WTC11 (cell line): ENCODE data around the gene FBXO15. TPM values are rescaled to one million over a fixed set of nuclear protein-coding genes. Genes with fewer than 3 reads are reported as not detected.

ENCODE experiments used
- ATAC-seq: fragments of 200-7000 bp; cut with Tn5 transposase; 2 replicates; pipeline ENCODE4 v1.10.0; 2021; ENCODE audit warnings: mild to moderate bottlenecking, moderate library complexity
- CTCF ChIA-PET: fragments of 300-600 bp; sonication (Branson Sonifier 250); formaldehyde crosslinking; loops from one replicate; lab custom pipeline; 2021; ENCODE audit warnings: antibody characterized with exemption; lab: Charles Lee
- POLR2A ChIA-PET: fragments of 350-600 bp; sonication (Branson Sonifier 250); formaldehyde crosslinking; loops from one replicate; lab custom pipeline; 2021; ENCODE audit warnings: antibody characterized with exemption; lab: Charles Lee
- DNase-seq: peaks from one replicate; pipeline ENCODE4 v3.0.0; 2021; ENCODE audit warnings: low spot score
- H3K27ac Mint-ChIP-seq: 2 replicates; pipeline ENCODE4 v1.8.0; 2021; ENCODE audit warnings: mixed read lengths
- H3K27me3 Mint-ChIP-seq: 2 replicates; pipeline ENCODE4 v1.8.0; 2021; ENCODE audit warnings: low read depth, mild to moderate bottlenecking, moderate library complexity, mixed read lengths
- H3K36me3 Mint-ChIP-seq: 2 replicates; pipeline ENCODE4 v1.8.0; 2021; ENCODE audit warnings: mixed read lengths
- H3K4me1 Mint-ChIP-seq: 2 replicates; pipeline ENCODE4 v1.8.0; 2022; ENCODE audit warnings: mixed read lengths
- H3K4me3 Mint-ChIP-seq: 2 replicates; pipeline ENCODE4 v1.8.0; 2021; ENCODE audit warnings: mild to moderate bottlenecking, moderate library complexity, mixed read lengths
- H3K9me3 Mint-ChIP-seq: 2 replicates; pipeline ENCODE4 v1.8.0; 2021; ENCODE audit warnings: mixed read lengths
- ATF1 ChIP-seq: sonication (generic); formaldehyde crosslinking; IDR thresholded peaks from 2 replicates; pipeline ENCODE4 v1.8.1; 2023; ENCODE audit warnings: mild to moderate bottlenecking, moderate library complexity, missing genetic modification reagents
- CBFB ChIP-seq: sonication (generic); formaldehyde crosslinking; IDR thresholded peaks from 2 replicates; pipeline ENCODE4 v1.8.1; 2022; ENCODE audit warnings: mild to moderate bottlenecking, low read depth, missing genetic modification reagents
- CREB1 ChIP-seq: sonication (generic); formaldehyde crosslinking; IDR thresholded peaks from 2 replicates; pipeline ENCODE4 v1.8.0; 2023; ENCODE audit warnings: mild to moderate bottlenecking, missing genetic modification reagents
- E2F4 ChIP-seq: sonication (generic); formaldehyde crosslinking; IDR thresholded peaks from 2 replicates; pipeline ENCODE4 v1.8.1; 2022; ENCODE audit warnings: low read depth, mild to moderate bottlenecking, moderate library complexity, missing genetic modification reagents, borderline replicate concordance
- ERG ChIP-seq: fragments of 250-450 bp; sonication (Bioruptor Pico); IDR thresholded peaks from 2 replicates; pipeline ENCODE4 v1.8.0; 2021; ENCODE audit warnings: mild to moderate bottlenecking
- FOXJ3 ChIP-seq: sonication (generic); formaldehyde crosslinking; IDR thresholded peaks from 2 replicates; pipeline ENCODE4 v1.9.0; 2021; ENCODE audit warnings: missing genetic modification reagents, mild to moderate bottlenecking, borderline replicate concordance
- FOXK1 ChIP-seq: sonication (generic); formaldehyde crosslinking; IDR thresholded peaks from 2 replicates; pipeline ENCODE4 v1.8.0; 2022; ENCODE audit warnings: mild to moderate bottlenecking, moderate library complexity, missing genetic modification reagents
- GTF2I ChIP-seq: fragments of 250-450 bp; sonication (Bioruptor Pico); conservative IDR thresholded peaks from 2 replicates; pipeline ENCODE4 v1.4.0; 2021; ENCODE audit warnings: mild to moderate bottlenecking
- IRF1 ChIP-seq: sonication (generic); formaldehyde crosslinking; IDR thresholded peaks from 2 replicates; pipeline ENCODE4 v1.8.0; 2023; ENCODE audit warnings: missing genetic modification reagents
- IRF2 ChIP-seq: sonication (generic); formaldehyde crosslinking; IDR thresholded peaks from 2 replicates; pipeline ENCODE4 v1.8.0; 2022; ENCODE audit warnings: low read depth, missing genetic modification reagents, borderline replicate concordance
- JUN ChIP-seq: sonication (generic); formaldehyde crosslinking; IDR thresholded peaks from 2 replicates; pipeline ENCODE4 v1.8.0; 2023; ENCODE audit warnings: mild to moderate bottlenecking, missing genetic modification reagents
- KAT7 ChIP-seq: sonication (generic); formaldehyde crosslinking; IDR thresholded peaks from 2 replicates; pipeline ENCODE4 v1.8.1; 2023; ENCODE audit warnings: missing genetic modification reagents, mild to moderate bottlenecking, borderline replicate concordance
- MXD4 ChIP-seq: fragments of 250-450 bp; sonication (Bioruptor Pico); IDR thresholded peaks from 2 replicates; pipeline ENCODE4 v1.8.0; 2021; ENCODE audit warnings: mild to moderate bottlenecking, moderate library complexity, borderline replicate concordance
- NR1H2 ChIP-seq: sonication (generic); formaldehyde crosslinking; IDR thresholded peaks from 2 replicates; pipeline ENCODE4 v1.9.0; 2021; ENCODE audit warnings: mild to moderate bottlenecking, moderate library complexity, missing genetic modification reagents
- NR3C1 ChIP-seq: sonication (generic); formaldehyde crosslinking; conservative IDR thresholded peaks from 2 replicates; pipeline ENCODE4 v1.8.1; 2023; ENCODE audit warnings: low read depth, mild to moderate bottlenecking, missing genetic modification reagents
- RORB ChIP-seq: fragments of 250-450 bp; sonication (Bioruptor Pico); IDR thresholded peaks from 2 replicates; pipeline ENCODE4 v1.9.0; 2021; ENCODE audit warnings: mild to moderate bottlenecking
- ZBTB21 ChIP-seq: sonication (generic); formaldehyde crosslinking; IDR thresholded peaks from 2 replicates; pipeline ENCODE4 v1.8.1; 2023; ENCODE audit warnings: mild to moderate bottlenecking, missing genetic modification reagents, borderline replicate concordance
- ZNF121 ChIP-seq: sonication (generic); formaldehyde crosslinking; IDR thresholded peaks from 2 replicates; pipeline ENCODE4 v1.8.0; 2023; ENCODE audit warnings: missing genetic modification reagents
- ZNF317 ChIP-seq: sonication (generic); formaldehyde crosslinking; IDR thresholded peaks from 2 replicates; pipeline ENCODE4 v1.8.1; 2023; ENCODE audit warnings: low read depth, mild to moderate bottlenecking, moderate library complexity, missing genetic modification reagents, borderline replicate concordance
- total RNA-seq: library from RNA; stranded (reverse); gene quantifications from 3 replicates; pipeline ENCODE4 v1.2.3, GENCODE V29; 2021
- TF ChIP-seq, protein P1 (sequence below): sonication (generic); formaldehyde crosslinking; IDR thresholded peaks from 2 replicates; pipeline ENCODE4 v1.8.0; 2022; ENCODE audit warnings: missing genetic modification reagents
- TF ChIP-seq, protein P2 (sequence below): fragments of 250-450 bp; sonication (Bioruptor Pico); IDR thresholded peaks from 2 replicates; pipeline ENCODE4 v1.9.0; 2021; ENCODE audit warnings: moderate library complexity, mild to moderate bottlenecking, inconsistent platforms, borderline replicate concordance

The FBXO15 gene
- total RNA-seq, 1 experiment from 2014 or later: 0.96 TPM

GRCh38 chr18:74191577-74191976 is 43.9 kb upstream of the FBXO15 start (continued):
- TF ChIP-seq, protein P1, sequence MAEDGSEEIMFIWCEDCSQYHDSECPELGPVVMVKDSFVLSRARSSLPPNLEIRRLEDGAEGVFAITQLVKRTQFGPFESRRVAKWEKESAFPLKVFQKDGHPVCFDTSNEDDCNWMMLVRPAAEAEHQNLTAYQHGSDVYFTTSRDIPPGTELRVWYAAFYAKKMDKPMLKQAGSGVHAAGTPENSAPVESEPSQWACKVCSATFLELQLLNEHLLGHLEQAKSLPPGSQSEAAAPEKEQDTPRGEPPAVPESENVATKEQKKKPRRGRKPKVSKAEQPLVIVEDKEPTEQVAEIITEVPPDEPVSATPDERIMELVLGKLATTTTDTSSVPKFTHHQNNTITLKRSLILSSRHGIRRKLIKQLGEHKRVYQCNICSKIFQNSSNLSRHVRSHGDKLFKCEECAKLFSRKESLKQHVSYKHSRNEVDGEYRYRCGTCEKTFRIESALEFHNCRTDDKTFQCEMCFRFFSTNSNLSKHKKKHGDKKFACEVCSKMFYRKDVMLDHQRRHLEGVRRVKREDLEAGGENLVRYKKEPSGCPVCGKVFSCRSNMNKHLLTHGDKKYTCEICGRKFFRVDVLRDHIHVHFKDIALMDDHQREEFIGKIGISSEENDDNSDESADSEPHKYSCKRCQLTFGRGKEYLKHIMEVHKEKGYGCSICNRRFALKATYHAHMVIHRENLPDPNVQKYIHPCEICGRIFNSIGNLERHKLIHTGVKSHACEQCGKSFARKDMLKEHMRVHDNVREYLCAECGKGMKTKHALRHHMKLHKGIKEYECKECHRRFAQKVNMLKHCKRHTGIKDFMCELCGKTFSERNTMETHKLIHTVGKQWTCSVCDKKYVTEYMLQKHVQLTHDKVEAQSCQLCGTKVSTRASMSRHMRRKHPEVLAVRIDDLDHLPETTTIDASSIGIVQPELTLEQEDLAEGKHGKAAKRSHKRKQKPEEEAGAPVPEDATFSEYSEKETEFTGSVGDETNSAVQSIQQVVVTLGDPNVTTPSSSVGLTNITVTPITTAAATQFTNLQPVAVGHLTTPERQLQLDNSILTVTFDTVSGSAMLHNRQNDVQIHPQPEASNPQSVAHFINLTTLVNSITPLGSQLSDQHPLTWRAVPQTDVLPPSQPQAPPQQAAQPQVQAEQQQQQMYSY (CRISPR knock-in tag): no peak
- TF ChIP-seq E2F4: no peak

DNA sequence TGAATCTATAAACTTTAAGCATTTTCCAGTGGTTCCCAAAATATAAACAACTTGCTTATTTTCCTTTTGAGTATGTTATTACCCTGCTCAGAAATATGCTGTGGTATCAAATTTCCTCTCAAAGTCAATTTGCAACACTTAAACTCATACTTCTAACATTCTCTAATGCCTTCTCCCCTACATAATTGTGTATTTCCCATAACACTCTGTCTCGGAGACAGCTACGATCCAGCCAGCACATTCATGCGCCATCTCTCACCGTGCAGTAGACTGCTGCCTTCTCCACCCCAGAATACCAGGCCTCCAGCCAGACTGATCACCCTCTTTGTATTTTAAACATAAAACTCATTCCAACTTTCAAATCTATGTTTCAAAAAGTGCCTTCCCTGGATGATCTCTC is 42.5 kb upstream of the FBXO15 start:
- TF ChIP-seq MXD4 (CRISPR knock-in tag) (no peak), ZNF121 (CRISPR knock-in tag) (no peak), ATF1 (CRISPR knock-in tag) (no peak), NR3C1 (CRISPR knock-in tag) (no peak), IRF1 (CRISPR knock-in tag) (no peak), RORB (CRISPR knock-in tag) (no peak), ERG (no peak), CREB1 (CRISPR knock-in tag) (no peak), FOXJ3 (CRISPR knock-in tag) (no peak), ZBTB21 (CRISPR knock-in tag) (no peak), IRF2 (CRISPR knock-in tag) (no peak)
- DNase-seq (no peak), ATAC-seq (no peak)
- Mint-ChIP-seq H3K27ac (no peak overlapping the region; the same call in 1 of the 2 replicates), H3K36me3 (no peaks in the 10 kb centered on the region), H3K27me3 (no peaks in the 10 kb centered on the region), H3K4me3 (no peak overlapping the region), H3K4me1 (peaks cover 10% of the 10 kb centered on the region; the same call in 1 of the 2 replicates), H3K9me3 (no peaks in the 10 kb centered on the region)
- POLR2A ChIA-PET: no interaction called here
- CTCF ChIA-PET: interaction anchor here (1.2 kb wide), 1 partner anchor 304 kb away, joined by 3 read pairs; no protein-coding TSS in a partner anchor

DNA sequence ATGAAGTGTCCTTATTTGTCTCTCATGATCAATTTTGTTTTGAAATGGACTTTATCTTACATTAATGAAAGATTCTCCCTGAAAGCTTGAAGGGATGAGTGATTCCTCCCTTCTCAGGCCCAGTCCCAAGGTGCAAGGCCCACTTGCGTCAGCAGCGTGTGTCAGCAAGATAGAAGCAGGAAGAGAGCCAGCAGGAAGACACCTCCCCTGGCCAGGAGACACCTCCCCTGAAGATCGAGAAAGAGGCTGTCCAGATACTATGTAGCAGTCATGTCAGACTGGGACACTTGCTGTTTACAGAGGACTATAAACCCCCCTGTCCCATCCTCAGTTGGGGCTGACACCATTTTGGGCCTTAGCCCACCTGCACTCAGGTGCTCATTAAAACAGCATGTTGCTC is 39.0 kb upstream of the FBXO15 start:
- Mint-ChIP-seq H3K4me1 (peaks cover 26% of the 10 kb centered on the region), H3K27ac (peak overlapping the region; percentile 42; the same call in 1 of the 2 replicates), H3K36me3 (no peaks in the 10 kb centered on the region), H3K27me3 (no peaks in the 10 kb centered on the region), H3K4me3 (no peak overlapping the region), H3K9me3 (no peaks in the 10 kb centered on the region)
- ATAC-seq (no peak), DNase-seq (no peak)
- ChIA-PET CTCF (no interaction called here), POLR2A (no interaction called here)
- TF ChIP-seq ZNF317 (CRISPR knock-in tag) (no peak), GTF2I (no peak), CBFB (CRISPR knock-in tag) (no peak), JUN (CRISPR knock-in tag) (no peak), E2F4 (no peak), KAT7 (CRISPR knock-in tag) (no peak), FOXK1 (CRISPR knock-in tag) (no peak), NR1H2 (no peak)
- TF ChIP-seq, protein P1 (CRISPR knock-in tag): no peak
- TF ChIP-seq, protein P2, sequence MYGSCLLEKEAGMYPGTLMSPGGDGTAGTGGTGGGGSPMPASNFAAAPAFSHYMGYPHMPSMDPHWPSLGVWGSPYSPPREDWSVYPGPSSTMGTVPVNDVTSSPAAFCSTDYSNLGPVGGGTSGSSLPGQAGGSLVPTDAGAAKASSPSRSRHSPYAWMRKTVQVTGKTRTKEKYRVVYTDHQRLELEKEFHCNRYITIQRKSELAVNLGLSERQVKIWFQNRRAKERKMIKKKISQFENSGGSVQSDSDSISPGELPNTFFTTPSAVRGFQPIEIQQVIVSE (CRISPR knock-in tag): no peak
